Rectal smooth muscle tissue (tissue), 1 donor: ENCODE measurements around the gene OR52N4.

ENCODE experiments used
- H3K27ac ChIP-seq: one replicate; pipeline ENCODE4 v1.7.0; 2013; ENCODE audit warnings: low read depth, low read length, inconsistent platforms
- H3K27me3 ChIP-seq: one replicate; pipeline ENCODE4 v1.7.0; 2013; ENCODE audit warnings: low read length; ENCODE audit not compliant: control insufficient read depth, insufficient read depth
- H3K36me3 ChIP-seq: one replicate; pipeline ENCODE4 v1.7.0; 2013; ENCODE audit warnings: low read length; ENCODE audit not compliant: control insufficient read depth, insufficient read depth
- H3K4me1 ChIP-seq: one replicate; pipeline ENCODE4 v1.7.0; 2013; ENCODE audit warnings: low read length; ENCODE audit not compliant: control insufficient read depth, insufficient read depth
- H3K4me3 ChIP-seq: one replicate; pipeline ENCODE4 v1.7.0; 2013; ENCODE audit warnings: low read length
- H3K9ac ChIP-seq: one replicate; pipeline ENCODE4 v1.7.0; 2013; ENCODE audit warnings: low read length

The OR52N4 gene

DNA sequence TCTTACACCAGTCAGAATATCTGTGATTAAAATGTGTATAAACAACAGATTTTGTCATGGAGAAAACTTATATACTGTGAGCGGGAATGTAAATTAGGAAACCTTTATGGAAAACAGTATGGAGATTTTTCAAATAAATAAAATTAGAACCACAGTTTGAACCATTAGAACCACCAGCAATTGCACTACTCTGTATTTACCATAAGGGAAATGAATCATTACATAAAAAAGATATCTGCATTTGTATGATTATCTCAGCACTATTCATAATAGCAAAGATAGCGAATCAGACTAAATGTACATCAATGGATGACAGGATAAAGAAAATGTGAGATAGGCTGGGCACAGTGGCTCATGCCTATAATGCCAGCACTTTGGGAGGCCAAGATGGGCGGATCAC, 7.4 kb upstream of the OR52N4 start:
- Histone ChIP-seq H3K4me3 (no peak overlapping the region), H3K27me3 (no peaks in the 10 kb centered on the region), H3K36me3 (no peaks in the 10 kb centered on the region), H3K27ac (no peak overlapping the region), H3K9ac (no peak overlapping the region), H3K4me1 (no peaks in the 10 kb centered on the region)

DNA sequence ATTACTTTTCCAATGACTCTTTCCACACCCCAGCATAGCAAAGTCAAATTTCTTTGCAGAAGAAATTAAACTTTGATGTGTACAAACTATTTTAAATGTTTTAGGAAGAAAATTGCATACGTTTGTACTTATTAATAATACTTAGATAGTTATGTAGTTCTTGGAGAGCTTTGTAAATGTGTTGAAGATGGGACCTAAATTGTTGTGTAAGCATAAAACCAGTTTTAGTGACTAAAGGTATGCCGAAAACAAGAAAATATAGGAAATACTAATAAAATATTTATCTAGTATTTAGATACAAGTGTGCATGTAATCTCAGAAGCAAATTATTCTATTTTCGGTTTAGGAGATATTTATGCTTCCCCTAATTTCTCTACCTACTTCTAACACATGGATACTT, 4.2 kb upstream of the OR52N4 start:
- H3K36me3 ChIP-seq = no peaks in the 10 kb centered on the region
- no peaks in the 10 kb centered on the region for H3K4me1 ChIP-seq
- H3K27me3 ChIP-seq = no peaks in the 10 kb centered on the region
- no peak overlapping the region for H3K4me3 ChIP-seq
- no peak overlapping the region for H3K9ac ChIP-seq
- no peak overlapping the region for H3K27ac ChIP-seq

DNA sequence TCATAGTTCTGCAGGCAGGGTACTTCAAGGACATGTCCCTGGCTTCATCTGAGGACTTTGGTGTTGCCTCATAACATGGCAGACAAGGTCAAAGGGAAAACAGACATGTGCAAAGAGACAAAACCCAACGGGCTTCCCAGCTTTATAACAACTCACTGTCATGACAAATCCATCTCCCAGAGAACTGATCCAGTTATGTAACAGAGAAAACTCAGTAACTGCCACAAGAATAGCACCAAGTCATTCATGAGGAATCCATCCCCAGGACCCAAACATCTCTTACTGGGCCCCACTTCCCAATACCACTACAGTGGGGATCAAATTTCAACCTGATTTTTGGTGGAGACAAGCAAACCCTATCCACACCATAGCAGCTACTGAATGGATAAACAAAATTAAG, 13.0 kb downstream of the OR52N4 start:
- H3K9ac ChIP-seq = no peak overlapping the region
- no peaks in the 10 kb centered on the region for H3K27me3 ChIP-seq
- no peaks in the 10 kb centered on the region for H3K36me3 ChIP-seq
- no peak overlapping the region for H3K4me3 ChIP-seq
- H3K27ac ChIP-seq = no peak overlapping the region
- H3K4me1 ChIP-seq = no peaks in the 10 kb centered on the region

DNA sequence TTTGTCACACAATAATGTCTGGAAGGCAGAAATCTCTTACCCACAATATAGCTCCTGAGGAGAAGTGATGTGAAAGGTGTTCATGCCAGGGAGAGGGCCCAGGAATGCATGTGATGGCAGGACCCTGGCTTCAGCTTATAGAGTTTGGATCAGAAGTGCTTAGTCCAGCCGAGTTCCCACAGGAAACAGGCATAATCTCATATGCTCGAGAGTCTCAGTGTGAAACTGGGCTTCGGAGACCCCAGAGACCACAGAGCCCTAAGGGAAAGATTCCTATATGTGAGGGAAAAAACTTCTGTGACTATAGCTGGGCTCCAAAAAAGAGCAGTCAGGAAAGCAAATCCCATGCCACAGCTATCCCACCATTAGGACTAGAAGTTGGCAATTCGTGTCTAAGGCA, 29.2 kb downstream of the OR52N4 start, which contains the start of gene OR52N5:
TSS of gene OR52N5 (minus strand) at position 101 of the 400 bp plus-strand sequence. CDS start 4,721 bp downstream, outside the sequence.
- Histone ChIP-seq H3K4me3 (no peak within 1 kb of the TSS), H3K27me3 (no peaks in the 10 kb centered on the region), H3K36me3 (no peaks in the 10 kb centered on the region), H3K9ac (no peak within 1 kb of the TSS), H3K4me1 (no peaks in the 10 kb centered on the region), H3K27ac (no peak within 1 kb of the TSS)

DNA sequence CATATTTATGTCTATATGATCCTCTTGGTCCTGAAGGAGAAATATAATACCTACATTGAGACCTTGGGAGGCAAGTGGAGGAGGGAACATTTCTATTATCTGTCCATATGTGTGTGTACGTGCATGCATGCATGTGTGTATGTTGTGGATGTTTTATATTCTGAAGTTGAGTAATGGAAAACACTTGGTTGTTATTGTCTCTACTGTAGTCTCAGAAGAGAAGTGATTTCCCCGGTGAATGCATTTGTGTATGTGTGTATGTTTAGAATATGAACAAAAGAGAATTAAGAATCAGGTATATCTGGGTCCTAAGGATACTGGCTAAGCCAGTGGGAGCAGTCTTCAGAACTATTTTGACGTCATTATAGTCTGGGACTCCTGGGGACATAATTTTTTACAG, 37.1 kb downstream of the OR52N4 start, which contains the start of gene OR52N1:
TSS of gene OR52N1 (minus strand) at position 101 of the 400 bp plus-strand sequence. CDS start 2,449 bp downstream, outside the sequence.
- H3K36me3 ChIP-seq = no peaks in the 10 kb centered on the region
- no peak within 1 kb of the TSS for H3K9ac ChIP-seq
- no peak within 1 kb of the TSS for H3K27ac ChIP-seq
- H3K27me3 ChIP-seq = no peaks in the 10 kb centered on the region
- no peak within 1 kb of the TSS for H3K4me3 ChIP-seq
- H3K4me1 ChIP-seq = no peaks in the 10 kb centered on the region

DNA sequence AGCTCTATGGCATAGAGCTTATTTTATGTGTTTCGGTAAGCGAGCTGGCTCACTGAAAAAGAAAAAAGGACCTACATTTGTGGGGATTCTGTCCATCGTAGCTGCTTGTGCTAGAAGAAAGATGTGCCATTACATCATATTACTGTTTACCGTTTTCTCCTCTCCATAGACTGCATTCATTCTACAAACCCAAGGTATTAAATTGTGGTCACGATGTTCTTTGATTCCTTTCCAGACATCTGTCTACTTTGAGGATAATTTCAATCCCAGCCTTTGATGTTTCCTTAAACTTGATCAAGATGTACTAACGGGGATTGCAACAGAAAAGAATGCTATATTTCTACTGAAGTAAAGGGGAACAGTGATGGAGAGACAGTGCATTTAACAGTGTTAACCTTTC, 42.5 kb downstream of the OR52N4 start:
- Histone ChIP-seq H3K9ac (no peak overlapping the region), H3K27ac (no peak overlapping the region), H3K4me1 (no peaks in the 10 kb centered on the region), H3K36me3 (no peaks in the 10 kb centered on the region), H3K4me3 (no peak overlapping the region), H3K27me3 (no peaks in the 10 kb centered on the region)

DNA sequence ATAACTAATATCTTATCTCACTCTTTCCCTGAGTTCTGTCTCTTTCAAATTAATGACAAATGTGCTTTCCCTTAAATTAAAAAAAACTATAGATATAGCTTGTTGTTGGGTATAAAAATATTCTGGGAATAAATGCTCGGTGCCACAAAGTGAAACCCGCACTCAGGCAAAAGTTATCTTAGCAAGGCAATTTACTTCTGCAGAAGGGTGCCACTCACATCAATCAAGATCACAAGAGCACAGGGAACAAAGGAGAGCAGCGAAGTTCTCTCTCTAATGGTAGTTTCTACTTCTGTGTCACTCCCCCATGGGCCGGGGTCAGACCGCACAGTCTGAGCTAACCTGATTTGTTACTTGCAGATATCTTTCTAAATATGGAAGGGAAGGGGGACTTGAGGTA, 49.9 kb downstream of the OR52N4 start:
- H3K36me3 ChIP-seq = no peaks in the 10 kb centered on the region
- no peaks in the 10 kb centered on the region for H3K27me3 ChIP-seq
- H3K4me1 ChIP-seq = no peaks in the 10 kb centered on the region
- H3K4me3 ChIP-seq = no peak overlapping the region
- H3K9ac ChIP-seq = no peak overlapping the region
- no peak overlapping the region for H3K27ac ChIP-seq
